A549 (cell line): Measurements from ENCODE around the gene FKBP8. TPM values are rescaled to one million over a fixed set of nuclear protein-coding genes. Genes with fewer than 3 reads are reported as not detected.

Experiments
- ATAC-seq, 2 experiments: fragments of 200-7000 bp in 1 of 2; fragments of >200 bp in 1 of 2; cut with Nextera tagmentation in 1 of 2; cut with Tn5 transposase in 1 of 2; 3 replicates each; pipeline versions ENCODE4 v1.8.0 to v1.9.1; 2018 to 2020; ENCODE audit warnings: mild to moderate bottlenecking in 1 of 2, moderate library complexity in 1 of 2
- CTCF ChIA-PET: fragments of 300-600 bp; sonication (Branson Sonifier 250); formaldehyde crosslinking; extraction: SDS; loops from one replicate; lab custom pipeline; 2021; ENCODE audit warnings: antibody characterized with exemption, inconsistent platforms; lab: Yijun Ruan, JAX
- POLR2A ChIA-PET: fragments of 350-600 bp; formaldehyde crosslinking; extraction: SDS; loops from one replicate; lab custom pipeline; 2021; ENCODE audit warnings: antibody characterized with exemption, inconsistent platforms; lab: Yijun Ruan, JAX
- DNase-seq, 2 experiments: peaks; one replicate each; pipeline versions ENCODE4 v3.0.0 to v3.0.0-alpha.2; 2011 to 2016; ENCODE audit warnings: low read depth in 1 of 2, low spot score in 1 of 2
- FAIRE-seq: peaks from 2 replicates; lab custom pipeline; 2011; peaks lifted over from hg19 to GRCh38; lab: Jason Lieb, UNC
- H3K27ac ChIP-seq, 2 experiments: fragments of >200 bp; sonication (Bioruptor Twin); formaldehyde crosslinking; 3 replicates each; pipeline ENCODE4 v1.5.1; 2016 to 2017
- H3K4me1 ChIP-seq: fragments of >200 bp; sonication (Bioruptor Twin); formaldehyde crosslinking; 3 replicates; pipeline ENCODE4 v1.6.1; 2016
- H3K4me2 ChIP-seq: fragments of >200 bp; sonication (Bioruptor Twin); formaldehyde crosslinking; 3 replicates; pipeline ENCODE4 v1.6.1; 2016
- H3K4me3 ChIP-seq: fragments of >200 bp; sonication (Bioruptor Twin); formaldehyde crosslinking; 3 replicates; pipeline ENCODE4 v1.5.1; 2016
- H3K9me3 ChIP-seq: fragments of >200 bp; sonication (Bioruptor Twin); formaldehyde crosslinking; 3 replicates; pipeline ENCODE4 v1.6.1; 2016
- BHLHE40 ChIP-seq: IDR thresholded peaks from 2 replicates; pipeline ENCODE4 v1.6.1; 2012; ENCODE audit warnings: low read depth, low read length, inconsistent platforms
- CBX2 ChIP-seq: fragments of 200-600 bp; sonication (generic); IDR thresholded peaks from 2 replicates; pipeline ENCODE4 v1.6.1; 2016; ENCODE audit warnings: low read depth, mild to moderate bottlenecking, borderline replicate concordance
- CEBPB ChIP-seq, 2 experiments: fragments of >200 bp in 1 of 2; sonication (Bioruptor Twin) in 1 of 2; formaldehyde crosslinking in 1 of 2; IDR thresholded peaks; 2 replicates each; pipeline ENCODE4 v1.6.1; 2012 to 2016
- CHD2 ChIP-seq: fragments of 150-350 bp; IDR thresholded peaks from 2 replicates; pipeline ENCODE4 v1.6.1; 2014; ENCODE audit warnings: low read length; ENCODE audit not compliant: partially characterized antibody
- FOSB ChIP-seq: fragments of 250-450 bp; sonication (Bioruptor Pico); IDR thresholded peaks from 2 replicates; pipeline ENCODE4 v1.5.0; 2020; ENCODE audit warnings: mild to moderate bottlenecking, moderate library complexity
- FOXS1 ChIP-seq: fragments of 250-450 bp; sonication (Bioruptor Pico); IDR thresholded peaks from 2 replicates; pipeline ENCODE4 v1.5.0; 2020; ENCODE audit warnings: mild to moderate bottlenecking, moderate library complexity
- HOXA7 ChIP-seq: fragments of 250-450 bp; sonication (Bioruptor Pico); IDR thresholded peaks from 2 replicates; pipeline ENCODE4 v1.5.0; 2020; ENCODE audit warnings: mild to moderate bottlenecking, moderate library complexity
- HOXB13 ChIP-seq: fragments of 250-450 bp; sonication (Bioruptor Pico); IDR thresholded peaks from 2 replicates; pipeline ENCODE4 v1.5.0; 2020; ENCODE audit warnings: low read depth, mild to moderate bottlenecking, moderate library complexity
- JUNB ChIP-seq: fragments of >200 bp; sonication (Bioruptor Twin); formaldehyde crosslinking; IDR thresholded peaks from 2 replicates; pipeline ENCODE4 v1.6.1; 2016
- MAFK ChIP-seq: fragments of 450-650 bp; IDR thresholded peaks from 2 replicates; pipeline ENCODE4 v1.6.1; 2014; ENCODE audit not compliant: partially characterized antibody
- MAZ ChIP-seq: fragments of 150-350 bp; IDR thresholded peaks from 2 replicates; pipeline ENCODE4 v1.6.1; 2014; ENCODE audit warnings: antibody characterized with exemption, low read depth, low read length, borderline replicate concordance
- MYC ChIP-seq: IDR thresholded peaks from 2 replicates; pipeline ENCODE4 v1.6.1; 2012; ENCODE audit warnings: mild to moderate bottlenecking, inconsistent platforms, low read length, improper control_type of control experiment, borderline replicate concordance
- NPAS2 ChIP-seq: fragments of 250-450 bp; sonication (Bioruptor Pico); IDR thresholded peaks from 2 replicates; pipeline ENCODE4 v1.8.0; 2022; ENCODE audit warnings: mild to moderate bottlenecking, moderate library complexity, borderline replicate concordance
- NR3C1 ChIP-seq: fragments of >200 bp; sonication (Bioruptor Twin); formaldehyde crosslinking; IDR thresholded peaks from 3 replicates; pipeline ENCODE4 v1.6.1; 2017
- PHF8 ChIP-seq: fragments of 200-600 bp; sonication (generic); IDR thresholded peaks from 2 replicates; pipeline ENCODE4 v1.6.1; 2016; ENCODE audit warnings: low read depth, mild to moderate bottlenecking, antibody characterized with exemption, moderate library complexity, borderline replicate concordance
- POLR2A ChIP-seq: IDR thresholded peaks from 2 replicates; pipeline ENCODE4 v1.6.1; 2012; ENCODE audit warnings: mild to moderate bottlenecking, low read length
- RAD21 ChIP-seq, 2 experiments: fragments of >200 bp in 1 of 2; sonication (Bioruptor Twin) in 1 of 2; formaldehyde crosslinking in 1 of 2; IDR thresholded peaks in 1 of 2; conservative IDR thresholded peaks in 1 of 2; 2 replicates in 1 of 2; 3 replicates in 1 of 2; pipeline ENCODE4 v1.6.1; 2012 to 2018; ENCODE audit warnings: inconsistent platforms in 1 of 2
- RCOR1 ChIP-seq: fragments of 150-350 bp; IDR thresholded peaks from 2 replicates; pipeline ENCODE4 v1.6.1; 2014; ENCODE audit warnings: antibody characterized with exemption, low read length, low read depth
- REST ChIP-seq: fragments of 200-600 bp; sonication (generic); IDR thresholded peaks from 2 replicates; pipeline ENCODE4 v1.6.1; 2016; ENCODE audit warnings: antibody characterized with exemption, mild to moderate bottlenecking, moderate library complexity
- RNF2 ChIP-seq: fragments of 200-600 bp; sonication (generic); IDR thresholded peaks from 2 replicates; pipeline ENCODE4 v1.6.1; 2016; ENCODE audit warnings: low read depth, mild to moderate bottlenecking, antibody characterized with exemption, moderate library complexity, borderline replicate concordance
- SMC3 ChIP-seq: fragments of >200 bp; sonication (Bioruptor Twin); formaldehyde crosslinking; IDR thresholded peaks from 3 replicates; pipeline ENCODE4 v1.6.1; 2018; ENCODE audit warnings: inconsistent platforms
- SREBF2 ChIP-seq: fragments of 450-650 bp; IDR thresholded peaks from 2 replicates; pipeline ENCODE4 v1.6.1; 2014; ENCODE audit warnings: mild to moderate bottlenecking, moderate library complexity
- TFCP2L1 ChIP-seq: fragments of 250-450 bp; sonication (Bioruptor Pico); IDR thresholded peaks from 2 replicates; pipeline ENCODE4 v1.5.0; 2021; ENCODE audit warnings: mild to moderate bottlenecking
- TP53 ChIP-seq: fragments of 250-450 bp; sonication (Bioruptor Pico); IDR thresholded peaks from 2 replicates; pipeline ENCODE4 v1.5.0; 2021; ENCODE audit warnings: mild to moderate bottlenecking, moderate library complexity
- USF2 ChIP-seq: fragments of 450-650 bp; IDR thresholded peaks from 2 replicates; pipeline ENCODE4 v1.6.1; 2014; ENCODE audit warnings: antibody characterized with exemption
- ZNF302 ChIP-seq: fragments of 250-450 bp; sonication (Bioruptor Pico); IDR thresholded peaks from 2 replicates; pipeline ENCODE4 v1.9.0; 2021; ENCODE audit warnings: inconsistent platforms, mild to moderate bottlenecking, moderate library complexity
- WGBS: methylation state at CpG from one replicate; pipeline ENCODE4 v1.1.6; 2017; ENCODE audit errors: missing lambda C conversion rate; 5-methylcytosine and 5-hydroxymethylcytosine counted together
- polyA plus RNA-seq, 4 experiments: library from polyadenylated mRNA; depleted of rRNA in 3 of 4; stranded (reverse); fragments of >200 nt; fragmentation: RNase III in 1 of 4; extraction: RNeasy Plus Mini Kit Qiagen cat#74134 plus additional on column Dnase treatment in 1 of 4; gene quantifications; 2 replicates in 3 of 4; 3 replicates in 1 of 4; pipeline ENCODE4 v1.2.3, GENCODE V29; 2011 to 2017
- TF ChIP-seq, protein P1 (sequence below): IDR thresholded peaks from 2 replicates; pipeline ENCODE4 v1.6.1; 2012; ENCODE audit warnings: low read depth, borderline replicate concordance

FKBP8 gene
- polyA plus RNA-seq, 2 of the 4 experiments (the other 2 are of a cell fraction): 56.1 to 123 TPM

- no peak for TF ChIP-seq JUNB
- TF ChIP-seq NPAS2 (CRISPR knock-in tag): no peak
- TF ChIP-seq NR3C1: no peak
- no peak for TF ChIP-seq MYC
- TF ChIP-seq FOSB (CRISPR knock-in tag): no peak
- no peak for TF ChIP-seq RCOR1
- no peak for TF ChIP-seq CHD2
- no peak for TF ChIP-seq RNF2
- no peak for TF ChIP-seq CEBPB (IDR thresholded peaks at IDR 0.05)
- TF ChIP-seq TFCP2L1 (CRISPR knock-in tag): no peak
- no peak for TF ChIP-seq BHLHE40
- TF ChIP-seq HOXA7: no peak
- no peak for TF ChIP-seq REST
- no peak for TF ChIP-seq USF2
- TF ChIP-seq FOXS1: no peak
- no peak for TF ChIP-seq TP53 (CRISPR knock-in tag)
- TF ChIP-seq POLR2A: no peak
- no peak for TF ChIP-seq HOXB13 (CRISPR knock-in tag)
- no peak for TF ChIP-seq MAFK
- Histone ChIP-seq H3K4me3 (no peak overlapping the region), H3K9me3 (no peaks in the 10 kb centered on the region), H3K27ac (no peak overlapping the region; a peak in 1 of 6 replicates), H3K4me2 (no peak overlapping the region), H3K4me1 (peaks cover 35% of the 10 kb centered on the region)
- no peak for DNase-seq
- WGBS: 87% methylated on average over 6 of the region's 9 CpGs
- POLR2A ChIA-PET: no interaction called here
- CTCF ChIA-PET: interaction anchor here (0.6 to 4.1 kb wide), 6 partner anchors 13 to 56 kb away, joined by 3 to 25 read pairs (median 6); no protein-coding TSS in a partner anchor
- no peak for ATAC-seq
- no peak for FAIRE-seq
Observed at GRCh38 chr19:18507021-18507726, 36.2 kb downstream of the FKBP8 start.

- Histone ChIP-seq H3K4me2 (no peak overlapping the region), H3K4me3 (no peak overlapping the region), H3K27ac (0 out of 6 replicates have a peak overlapping the region, but pooled peaks of 1 of the 2 experiments have one; percentile 21), H3K4me1 (peaks cover 35% of the 10 kb centered on the region), H3K9me3 (no peaks in the 10 kb centered on the region)
- no peak for ATAC-seq
- no peak for FAIRE-seq
- 89% methylated on average over 13 of the region's 19 CpGs for WGBS
- POLR2A ChIA-PET: no interaction called here
- no peak for DNase-seq
- CTCF ChIA-PET: interaction anchor here (0.6 to 4.1 kb wide), 6 partner anchors 14 to 55 kb away, joined by 3 to 25 read pairs (median 6); no protein-coding TSS in a partner anchor
- TF ChIP-seq PHF8 (no peak), SREBF2 (no peak), MAZ (no peak), SMC3 (no peak), CBX2 (no peak), ZNF302 (CRISPR knock-in tag) (no peak), USF2 (no peak), RAD21 (conservative IDR thresholded peaks at IDR 0.05 in 1 of 2, IDR thresholded peaks at IDR 0.05 in 1 of 2) (no peak)
- TF ChIP-seq, protein P1, sequence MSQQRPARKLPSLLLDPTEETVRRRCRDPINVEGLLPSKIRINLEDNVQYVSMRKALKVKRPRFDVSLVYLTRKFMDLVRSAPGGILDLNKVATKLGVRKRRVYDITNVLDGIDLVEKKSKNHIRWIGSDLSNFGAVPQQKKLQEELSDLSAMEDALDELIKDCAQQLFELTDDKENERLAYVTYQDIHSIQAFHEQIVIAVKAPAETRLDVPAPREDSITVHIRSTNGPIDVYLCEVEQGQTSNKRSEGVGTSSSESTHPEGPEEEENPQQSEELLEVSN: no peak
Observed at GRCh38 chr19:18506101-18506930, 37.1 kb downstream of the FKBP8 start.
